Body of pancreas (tissue), 4 donors: Measurements from ENCODE around the gene FCHSD2.

Experiments used
- CTCF ChIP-seq, 7 experiments: fragments of 450-650 bp in 4 of 7; fragments of 200-600 bp in 3 of 7; sonication (generic) in 3 of 7; IDR thresholded peaks; one replicate each; pipeline ENCODE4 v1.5.1; 2016 to 2019; ENCODE audit warnings: antibody characterized with exemption in 7 of 7
- POLR2A ChIP-seq, 3 donors: fragments of 450-650 bp; IDR thresholded peaks; one replicate each; pipeline ENCODE4 v1.6.1; 2016; ENCODE audit warnings: antibody characterized with exemption in 3 of 3, mild to moderate bottlenecking in 2 of 3

GRCh38 chr11:72886619-72887018, 255.5 kb downstream of the FCHSD2 start:
- TF ChIP-seq CTCF (IDR thresholded peaks at IDR 0.05) (no peak), POLR2A (IDR thresholded peaks at IDR 0.05) (no peak)
